ENCODE results near the gene ADD2. TPM values are rescaled to one million over a fixed set of nuclear protein-coding genes. Genes with fewer than 3 reads are reported as not detected.

The ADD2 gene
- total RNA-seq, 1 experiment from 2014 or later: 0.71 TPM

Small RNAs within 50 kb of the gene (small RNA-seq; reads per million reads assigned to genes)
- not detected for gene HMGN2P21

Other genes with a start within 250 kb of the ADD2 start
- gene TGFA, start 214.4 kb downstream of the ADD2 start, total RNA-seq (2014; rRNA removed; shearing (Covaris generic)): 37.5 and 43.3 TPM in 2 replicates
- gene FIGLA, start 22.4 kb upstream of the ADD2 start, total RNA-seq (2014; rRNA removed; shearing (Covaris generic)): not detected in 2 replicates
- gene CLEC4F, start 52.4 kb upstream of the ADD2 start, total RNA-seq (2014; rRNA removed; shearing (Covaris generic)): not detected in 2 replicates
- gene CD207, start 67.6 kb upstream of the ADD2 start, total RNA-seq (2014; rRNA removed; shearing (Covaris generic)): not detected in 2 replicates
- 1.8 and 2.3 TPM in 2 replicates for gene VAX2, start 132.4 kb upstream of the ADD2 start, total RNA-seq (2014; rRNA removed; shearing (Covaris generic))
- gene ATP6V1B1, start 167.7 kb upstream of the ADD2 start, total RNA-seq (2014; rRNA removed; shearing (Covaris generic)): 32.8 and 43.9 TPM in 2 replicates
- 0.28 TPM in 1 of 2 replicates, not detected in the other for gene ANKRD53, start 210.4 kb upstream of the ADD2 start, total RNA-seq (2014; rRNA removed; shearing (Covaris generic))
- gene TEX261, start 226.7 kb upstream of the ADD2 start, total RNA-seq (2014; rRNA removed; shearing (Covaris generic)): 43.3 and 50.1 TPM in 2 replicates

Measured in HT-29 (cell line).